ENCODE measurements around the gene SEMA6B. TPM values are rescaled to one million over a fixed set of nuclear protein-coding genes. Genes with fewer than 3 reads are reported as not detected.

Gene SEMA6B
- total and polyA plus RNA-seq, 2 of the 4 experiments (the other 2 are of a cell fraction), result 0.18 to 0.72 TPM

DNA sequence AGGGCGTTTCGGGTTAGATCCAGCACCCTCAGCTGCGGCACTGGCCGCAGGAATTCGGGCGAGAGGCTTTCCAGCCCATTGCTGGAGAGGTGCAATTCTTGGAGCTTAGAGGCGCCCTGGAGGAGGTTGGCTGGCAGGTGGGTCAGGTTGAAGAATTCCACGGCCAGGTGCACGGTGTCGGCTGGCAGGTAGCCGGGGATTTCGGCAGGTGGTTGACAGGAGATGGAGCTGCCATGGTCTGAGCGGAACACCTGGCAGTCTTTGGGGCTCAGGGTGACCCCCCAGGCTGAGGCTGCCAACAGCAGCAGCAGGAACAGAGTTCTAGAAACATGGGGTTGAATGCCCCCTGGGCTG lies 20.9 kb downstream of the SEMA6B start:
- Histone ChIP-seq H3K23ac (ENCODE audit: low read depth, low read length) (no peak overlapping the region), H2BK20ac (ENCODE audit: low read depth, low read length) (no peak overlapping the region), H2BK120ac (ENCODE audit: low read depth, low read length) (no peak overlapping the region), H3K4ac (ENCODE audit: low read depth, low read length) (no peak overlapping the region), H3K4me3 (ENCODE audit: insufficient read depth, low read depth, low read length) (no peak overlapping the region), H3K14ac (replicated peaks; ENCODE audit: low read depth, low read length) (no peak overlapping the region), H2AK9ac (replicated peaks; ENCODE audit: low read depth, low read length, poor library complexity) (no peak overlapping the region), H2AK5ac (ENCODE audit: low read depth, low read length) (no peak overlapping the region), H2BK5ac (ENCODE audit: low read depth, low read length, poor library complexity, severe bottlenecking) (no peak overlapping the region), H3K27me3 (ENCODE audit: control insufficient read depth, insufficient read depth, low read length) (peaks cover 40% of the 10 kb centered on the region), H3K79me1 (ENCODE audit: low read depth in 1 of 2, low read length in 2 of 2) (no peaks in the 10 kb centered on the region), H3K18ac (ENCODE audit: low read depth, low read length) (no peak overlapping the region), H4K5ac (ENCODE audit: low read depth, low read length) (no peak overlapping the region), H3K9me3 (ENCODE audit: control insufficient read depth, insufficient read depth, low read length) (peaks cover 6% of the 10 kb centered on the region), H3K27ac (ENCODE audit: insufficient read depth, low read length) (no peak overlapping the region), H3K4me2 (ENCODE audit: low read depth, low read length) (no peak overlapping the region), H3K4me1 (ENCODE audit: control insufficient read depth, insufficient read depth, low read length) (no peaks in the 10 kb centered on the region; the same call in 1 of the 2 replicates), H4K8ac (ENCODE audit: low read depth in 2 of 2, low read length in 2 of 2) (no peak overlapping the region), H2BK15ac (ENCODE audit: low read depth, low read length) (no peak overlapping the region), H4K91ac (ENCODE audit: insufficient read depth, low read depth, low read length) (no peak overlapping the region), H3K9me1 (ENCODE audit: insufficient read depth, low read length) (no peaks in the 10 kb centered on the region), H3K36me3 (ENCODE audit: control insufficient read depth, insufficient read depth, low read length) (no peaks in the 10 kb centered on the region), H4K20me1 (ENCODE audit: insufficient read depth, low read length) (no peaks in the 10 kb centered on the region), H3K9ac (ENCODE audit: low read depth, low read length) (no peak overlapping the region), H3K56ac (ENCODE audit: extremely low read depth, insufficient read depth, low read length) (no peak overlapping the region), H2AFZ (replicated peaks; ENCODE audit: low read length, poor library complexity) (no peak overlapping the region)
- no TSS peak for BruUV-seq (replicated peaks)
- dilution Hi-C loops (cut with HindIII; ENCODE audit: low sequenced_read_pairs, unreplicated experiment), result no loop called here
- ATAC-seq (ENCODE audit: low read depth) (no peak), DNase-seq (no peak)
- intact Hi-C loops (cut with micrococcal nuclease), result no loop called here
- WGBS, 2 experiments (ENCODE audit: extremely low coverage in 2 of 2, insufficient read length in 1 of 2), result 84% methylated on average over 5 of the region's 13 CpGs; no CpG with 5 or more reads in 1 of the 2 experiments
- ChIA-PET POLR2A (ENCODE audit: unreplicated experiment) (no interaction called here), CTCF (no interaction called here)
- in situ Hi-C loops (cut with MboI; ENCODE audit: low sequenced_read_pairs), result no loop called here
- TF ChIP-seq, protein P1, sequence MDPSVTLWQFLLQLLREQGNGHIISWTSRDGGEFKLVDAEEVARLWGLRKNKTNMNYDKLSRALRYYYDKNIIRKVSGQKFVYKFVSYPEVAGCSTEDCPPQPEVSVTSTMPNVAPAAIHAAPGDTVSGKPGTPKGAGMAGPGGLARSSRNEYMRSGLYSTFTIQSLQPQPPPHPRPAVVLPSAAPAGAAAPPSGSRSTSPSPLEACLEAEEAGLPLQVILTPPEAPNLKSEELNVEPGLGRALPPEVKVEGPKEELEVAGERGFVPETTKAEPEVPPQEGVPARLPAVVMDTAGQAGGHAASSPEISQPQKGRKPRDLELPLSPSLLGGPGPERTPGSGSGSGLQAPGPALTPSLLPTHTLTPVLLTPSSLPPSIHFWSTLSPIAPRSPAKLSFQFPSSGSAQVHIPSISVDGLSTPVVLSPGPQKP (IDR thresholded peaks at IDR 0.05; ENCODE audit: borderline replicate concordance, low read depth, low read length), result no peak
- TF ChIP-seq CTCF (conservative IDR thresholded peaks at IDR 0.05; ENCODE audit: low read depth, low read length) (no peak), RFX5 (IDR thresholded peaks at IDR 0.05; ENCODE audit: low read depth, low read length) (no peak), MAFK (IDR thresholded peaks at IDR 0.05; ENCODE audit: low read depth, low read length) (no peak), CHD1 (IDR thresholded peaks at IDR 0.05; ENCODE audit: low read depth, low read length) (no peak), USF2 (IDR thresholded peaks at IDR 0.05; ENCODE audit: low read depth, low read length) (no peak), RCOR1 (IDR thresholded peaks at IDR 0.05; ENCODE audit: insufficient replicate concordance, low read length) (no peak), SMC3 (IDR thresholded peaks at IDR 0.05; ENCODE audit: low read depth, low read length) (no peak), CEBPB (IDR thresholded peaks at IDR 0.05; ENCODE audit: low read depth, low read length) (no peak), RAD21 (IDR thresholded peaks at IDR 0.05; ENCODE audit: low read length) (no peak)
